Measurements from ENCODE around the gene UGT2B7. TPM values are rescaled to one million over a fixed set of nuclear protein-coding genes. Genes with fewer than 3 reads are reported as not detected.
A peak's percentile ranks its signal among the peaks of the same experiment; 100 is the strongest.

Gene UGT2B7
- polyA plus RNA-seq, 4 donors: 20.7 to 106 (median 33.9) TPM

GRCh38 chr4:69056150-69056549, 40.1 kb upstream of the UGT2B7 start:
- no peak for FAIRE-seq
- WGBS, 3 donors: 91 to 96% (median 92%) methylated on average over 6 of the region's 6 CpGs
- Histone ChIP-seq H3K36me3 (ENCODE audit: control insufficient read depth in 3 of 3, insufficient read depth in 2 of 3, low read depth in 1 of 3, low read length in 3 of 3) (no peaks in the 10 kb centered on the region), H3K4me1 (ENCODE audit: control insufficient read depth in 3 of 3, insufficient read depth in 2 of 3, low read depth in 1 of 3, low read length in 2 of 3) (peaks cover 0 to 11% (median 0%) of the 10 kb centered on the region in 3 donors), H3K9me3 (ENCODE audit: control insufficient read depth in 2 of 2, insufficient read depth in 1 of 2, low read depth in 1 of 2, low read length in 1 of 2) (no peaks in the 10 kb centered on the region), H3K27ac (ENCODE audit: low read depth in 1 of 3, low read length in 2 of 3) (no peak overlapping the region), H3K4me3 (ENCODE audit: low read depth in 1 of 3, low read length in 3 of 3) (no peak overlapping the region), H3K27me3 (ENCODE audit: control insufficient read depth in 3 of 3, insufficient read depth in 3 of 3, low read length in 3 of 3) (no peaks in the 10 kb centered on the region)
- DNase-seq: no peak

GRCh38 chr4:69056921-69057550, 39.2 kb upstream of the UGT2B7 start:
- Histone ChIP-seq H3K27ac (ENCODE audit: low read depth in 1 of 3, low read length in 2 of 3) (no peak overlapping the region), H3K4me3 (ENCODE audit: low read depth in 1 of 3, low read length in 3 of 3) (no peak overlapping the region), H3K4me1 (ENCODE audit: control insufficient read depth in 3 of 3, insufficient read depth in 2 of 3, low read depth in 1 of 3, low read length in 2 of 3) (peaks cover 0 to 11% (median 0%) of the 10 kb centered on the region in 3 donors), H3K9me3 (ENCODE audit: control insufficient read depth in 2 of 2, insufficient read depth in 1 of 2, low read depth in 1 of 2, low read length in 1 of 2) (no peaks in the 10 kb centered on the region), H3K27me3 (ENCODE audit: control insufficient read depth in 3 of 3, insufficient read depth in 3 of 3, low read length in 3 of 3) (no peaks in the 10 kb centered on the region), H3K36me3 (ENCODE audit: control insufficient read depth in 3 of 3, insufficient read depth in 2 of 3, low read depth in 1 of 3, low read length in 3 of 3) (no peaks in the 10 kb centered on the region)
- FAIRE-seq (no peak), DNase-seq (no peak)
- WGBS, 3 donors: 55 to 69% (median 67%) methylated on average over 4 of the region's 4 CpGs

- FAIRE-seq (no peak), DNase-seq (peak; percentile 60 to 64)
- WGBS, 3 donors: 14 to 39% (median 21%) methylated on average over 5 of the region's 5 CpGs
- Histone ChIP-seq H3K36me3 (ENCODE audit: control insufficient read depth in 3 of 3, insufficient read depth in 2 of 3, low read depth in 1 of 3, low read length in 3 of 3) (no peaks in the 10 kb centered on the region), H3K4me1 (ENCODE audit: control insufficient read depth in 3 of 3, insufficient read depth in 2 of 3, low read depth in 1 of 3, low read length in 2 of 3) (peaks cover 0 to 11% (median 0%) of the 10 kb centered on the region in 3 donors), H3K27ac (ENCODE audit: low read depth in 1 of 3, low read length in 2 of 3) (peak overlapping the region; percentile 61 to 78 (median 67)), H3K27me3 (ENCODE audit: control insufficient read depth in 3 of 3, insufficient read depth in 3 of 3, low read length in 3 of 3) (no peaks in the 10 kb centered on the region), H3K9me3 (ENCODE audit: control insufficient read depth in 2 of 2, insufficient read depth in 1 of 2, low read depth in 1 of 2, low read length in 1 of 2) (no peaks in the 10 kb centered on the region), H3K4me3 (ENCODE audit: low read depth in 1 of 3, low read length in 3 of 3) (peak overlapping the region in 2 of 3 donors; percentile 14)
These were observed 38.5 kb upstream of the UGT2B7 start for GRCh38 chr4:69057620-69058409.

GRCh38 chr4:69058410-69059059, 37.7 kb upstream of the UGT2B7 start:
- H3K36me3 ChIP-seq (ENCODE audit: control insufficient read depth in 3 of 3, insufficient read depth in 2 of 3, low read depth in 1 of 3, low read length in 3 of 3): no peaks in the 10 kb centered on the region
- peaks cover 0 to under 1% of the 10 kb centered on the region in 2 donors for H3K9me3 ChIP-seq (ENCODE audit: control insufficient read depth in 2 of 2, insufficient read depth in 1 of 2, low read depth in 1 of 2, low read length in 1 of 2)
- no peak overlapping the region for H3K4me3 ChIP-seq (ENCODE audit: low read depth in 1 of 3, low read length in 3 of 3)
- peaks cover 0 to 11% (median 0%) of the 10 kb centered on the region in 3 donors for H3K4me1 ChIP-seq (ENCODE audit: control insufficient read depth in 3 of 3, insufficient read depth in 2 of 3, low read depth in 1 of 3, low read length in 2 of 3)
- no peak for FAIRE-seq
- DNase-seq: peak; percentile 49 to 63
- 17 to 59% (median 33%) methylated on average over 6 of the region's 6 CpGs for WGBS, 3 donors
- H3K27ac ChIP-seq (ENCODE audit: low read depth in 1 of 3, low read length in 2 of 3): peak overlapping the region; percentile 38 to 78 (median 61)
- no peaks in the 10 kb centered on the region for H3K27me3 ChIP-seq (ENCODE audit: control insufficient read depth in 3 of 3, insufficient read depth in 3 of 3, low read length in 3 of 3)

- no peak for FAIRE-seq
- H3K27ac ChIP-seq (ENCODE audit: low read depth in 1 of 3, low read length in 2 of 3): no peak overlapping the region
These were observed 35.5 kb upstream of the UGT2B7 start for GRCh38 chr4:69060651-69061308.

DNA sequence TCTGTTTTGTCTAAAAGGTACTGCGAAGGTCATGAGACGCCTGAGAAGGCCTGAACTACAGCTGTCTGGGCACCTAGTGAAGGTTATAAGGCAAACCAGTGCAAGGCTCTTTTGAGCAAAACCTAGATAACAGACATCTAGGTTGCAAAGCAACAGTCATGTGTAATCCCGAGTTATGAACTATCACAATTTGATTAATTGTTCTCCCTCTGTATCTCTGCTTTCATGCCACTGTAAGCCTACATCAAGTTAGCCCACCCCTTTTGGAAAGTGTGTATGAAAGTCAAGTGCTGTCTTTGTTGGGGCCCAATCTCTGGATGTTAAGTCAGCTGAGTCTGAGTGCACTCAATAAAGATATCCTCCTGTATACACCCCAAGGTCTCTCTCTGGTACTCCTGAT, 31.9 kb upstream of the UGT2B7 start:
- H3K27ac ChIP-seq (ENCODE audit: low read depth in 1 of 3, low read length in 2 of 3): no peak overlapping the region
- H3K4me1 ChIP-seq (ENCODE audit: control insufficient read depth in 3 of 3, insufficient read depth in 2 of 3, low read depth in 1 of 3, low read length in 2 of 3): no peaks in the 10 kb centered on the region
- peaks cover 0 to 2% of the 10 kb centered on the region in 2 donors for H3K9me3 ChIP-seq (ENCODE audit: control insufficient read depth in 2 of 2, insufficient read depth in 1 of 2, low read depth in 1 of 2, low read length in 1 of 2)
- H3K36me3 ChIP-seq (ENCODE audit: control insufficient read depth in 3 of 3, insufficient read depth in 2 of 3, low read depth in 1 of 3, low read length in 3 of 3): no peaks in the 10 kb centered on the region
- H3K4me3 ChIP-seq (ENCODE audit: low read depth in 1 of 3, low read length in 3 of 3): no peak overlapping the region
- DNase-seq (no peak), FAIRE-seq (no peak)
- H3K27me3 ChIP-seq (ENCODE audit: control insufficient read depth in 3 of 3, insufficient read depth in 3 of 3, low read length in 3 of 3): no peaks in the 10 kb centered on the region
- 85 to 88% (median 87%) methylated on average over 3 of the region's 3 CpGs for WGBS, 3 donors

More at GRCh38 chr4:69060651-69061308, 35.5 kb upstream of the UGT2B7 start:
- Histone ChIP-seq H3K9me3 (ENCODE audit: control insufficient read depth in 2 of 2, insufficient read depth in 1 of 2, low read depth in 1 of 2, low read length in 1 of 2) (peaks cover 0 to 2% of the 10 kb centered on the region in 2 donors), H3K4me1 (ENCODE audit: control insufficient read depth in 3 of 3, insufficient read depth in 2 of 3, low read depth in 1 of 3, low read length in 2 of 3) (peaks cover 0 to 11% (median 0%) of the 10 kb centered on the region in 3 donors), H3K27me3 (ENCODE audit: control insufficient read depth in 3 of 3, insufficient read depth in 3 of 3, low read length in 3 of 3) (no peaks in the 10 kb centered on the region), H3K36me3 (ENCODE audit: control insufficient read depth in 3 of 3, insufficient read depth in 2 of 3, low read depth in 1 of 3, low read length in 3 of 3) (no peaks in the 10 kb centered on the region), H3K4me3 (ENCODE audit: low read depth in 1 of 3, low read length in 3 of 3) (no peak overlapping the region)
- no peak for DNase-seq
- WGBS, 3 donors: 75 to 84% (median 82%) methylated on average over 5 of the region's 5 CpGs

DNA sequence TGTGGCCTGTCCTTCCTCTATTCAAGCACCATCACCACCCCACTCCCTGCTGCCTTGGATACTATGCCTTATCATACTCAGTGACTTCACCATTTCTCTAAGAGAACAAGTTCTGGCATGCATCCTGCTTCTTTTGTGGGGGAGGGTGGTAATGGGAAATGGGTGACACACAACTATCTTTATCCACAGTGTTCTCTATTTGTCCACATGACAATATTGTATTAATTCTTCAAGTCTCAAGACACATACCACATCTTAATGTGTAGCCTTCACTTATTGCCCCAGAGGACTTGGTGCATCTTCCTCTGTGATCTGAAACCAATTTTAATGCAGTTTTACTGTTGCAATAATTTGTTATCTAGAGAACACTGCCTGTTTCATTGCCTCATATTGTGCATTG, 29.3 kb upstream of the UGT2B7 start:
- Histone ChIP-seq H3K4me1 (ENCODE audit: control insufficient read depth in 3 of 3, insufficient read depth in 2 of 3, low read depth in 1 of 3, low read length in 2 of 3) (no peaks in the 10 kb centered on the region), H3K4me3 (ENCODE audit: low read depth in 1 of 3, low read length in 3 of 3) (no peak overlapping the region), H3K27ac (ENCODE audit: low read depth in 1 of 3, low read length in 2 of 3) (no peak overlapping the region), H3K9me3 (ENCODE audit: control insufficient read depth in 2 of 2, insufficient read depth in 1 of 2, low read depth in 1 of 2, low read length in 1 of 2) (peaks cover 0 to 2% of the 10 kb centered on the region in 2 donors), H3K36me3 (ENCODE audit: control insufficient read depth in 3 of 3, insufficient read depth in 2 of 3, low read depth in 1 of 3, low read length in 3 of 3) (no peaks in the 10 kb centered on the region), H3K27me3 (ENCODE audit: control insufficient read depth in 3 of 3, insufficient read depth in 3 of 3, low read length in 3 of 3) (no peaks in the 10 kb centered on the region)
- no peak for DNase-seq
- FAIRE-seq: no peak

GRCh38 chr4:69069085-69069484, 27.2 kb upstream of the UGT2B7 start:
- FAIRE-seq (peak; percentile 57), DNase-seq (peak in 1 of 2 donors; percentile 79)
- 15 to 40% (median 25%) methylated on average over 2 of the region's 2 CpGs for WGBS, 3 donors
- no peak overlapping the region for H3K4me3 ChIP-seq (ENCODE audit: low read depth in 1 of 3, low read length in 3 of 3)
- H3K27ac ChIP-seq (ENCODE audit: low read depth in 1 of 3, low read length in 2 of 3): no peak overlapping the region
- no peaks in the 10 kb centered on the region for H3K36me3 ChIP-seq (ENCODE audit: control insufficient read depth in 3 of 3, insufficient read depth in 2 of 3, low read depth in 1 of 3, low read length in 3 of 3)
- H3K4me1 ChIP-seq (ENCODE audit: control insufficient read depth in 3 of 3, insufficient read depth in 2 of 3, low read depth in 1 of 3, low read length in 2 of 3): no peaks in the 10 kb centered on the region
- H3K9me3 ChIP-seq (ENCODE audit: control insufficient read depth in 2 of 2, insufficient read depth in 1 of 2, low read depth in 1 of 2, low read length in 1 of 2): no peaks in the 10 kb centered on the region
- H3K27me3 ChIP-seq (ENCODE audit: control insufficient read depth in 3 of 3, insufficient read depth in 3 of 3, low read length in 3 of 3): no peaks in the 10 kb centered on the region
